Spinal cord (tissue), 10 donors: Measurements from ENCODE around the gene URB1. TPM values are rescaled to one million over a fixed set of nuclear protein-coding genes. Genes with fewer than 3 reads are reported as not detected.
"Not testable (repeated sequence)": the region's sequence is repeated elsewhere in the genome, so short reads cannot be mapped to it uniquely, and the experiment has no call there.

Experiments used
- DNase-seq, 6 donors: peaks; one replicate each; pipeline versions ENCODE4 v3.0.0 to v3.0.0-alpha.2; 2013 to 2015; ENCODE audit warnings: low spot score in 6 of 6, low read depth in 4 of 6
- H3K27ac ChIP-seq: one replicate; pipeline ENCODE4 v1.5.1; 2013; ENCODE audit warnings: low read depth, low read length, control low read depth
- H3K27me3 ChIP-seq: one replicate; pipeline ENCODE4 v1.6.1; 2013; ENCODE audit warnings: low read length; ENCODE audit not compliant: control insufficient read depth, insufficient read depth
- H3K36me3 ChIP-seq: one replicate; pipeline ENCODE4 v1.6.1; 2013; ENCODE audit warnings: low read length; ENCODE audit not compliant: control insufficient read depth, insufficient read depth
- H3K4me1 ChIP-seq: one replicate; pipeline ENCODE4 v1.6.1; 2013; ENCODE audit warnings: low read length; ENCODE audit not compliant: control insufficient read depth, insufficient read depth
- H3K4me3 ChIP-seq: one replicate; pipeline ENCODE4 v1.5.1; 2013; ENCODE audit warnings: low read depth, low read length, control low read depth
- H3K9me3 ChIP-seq: one replicate; pipeline ENCODE4 v1.6.1; 2013; ENCODE audit warnings: low read length; ENCODE audit not compliant: control insufficient read depth, insufficient read depth
- WGBS: methylation state at CpG from one replicate; pipeline ENCODE4 v1.1.5; 2013; ENCODE audit warnings: missing lambda C conversion rate; ENCODE audit not compliant: insufficient coverage; 5-methylcytosine and 5-hydroxymethylcytosine counted together
- polyA plus RNA-seq, 2 donors: library from polyadenylated mRNA; unstranded; fragments of 120-200 nt; gene quantifications; one replicate each; pipeline ENCODE4 v1.2.1, GENCODE V29; 2013; ENCODE audit not compliant: insufficient read length in 2 of 2
- total RNA-seq, 2 donors: library from RNA; depleted of rRNA in 1 of 2; stranded (reverse); fragments of 120-200 nt in 1 of 2; fragments of >200 nt in 1 of 2; gene quantifications; one replicate each; pipeline versions ENCODE4 v1.2.3 to v1.2.4, GENCODE V29; 2013 to 2014
- donor health status: healthy.

The URB1 gene
- total and polyA plus RNA-seq, 4 donors: 15.9 to 18.3 (median 17.1) TPM

- H3K9me3 ChIP-seq: no peaks in the 10 kb centered on the region
- 90% methylated on average over 9 of the region's 9 CpGs for WGBS
- no peak overlapping the region for H3K27ac ChIP-seq
- H3K4me1 ChIP-seq: peaks cover 13% of the 10 kb centered on the region
- no peaks in the 10 kb centered on the region for H3K27me3 ChIP-seq
- H3K4me3 ChIP-seq: no peak overlapping the region
- peaks cover 79% of the 10 kb centered on the region for H3K36me3 ChIP-seq
- no peak for DNase-seq
These were observed 75.1 kb downstream of the URB1 start for GRCh38 chr21:32317726-32318125.

- Histone ChIP-seq H3K27me3 (no peaks in the 10 kb centered on the region), H3K36me3 (peaks cover 76% of the 10 kb centered on the region), H3K4me1 (peaks cover 20% of the 10 kb centered on the region), H3K27ac (no peak overlapping the region), H3K4me3 (no peak overlapping the region), H3K9me3 (no peaks in the 10 kb centered on the region)
- DNase-seq: no peak
- 95% methylated on average over 19 of the region's 22 CpGs for WGBS
These were observed 76.2 kb downstream of the URB1 start for GRCh38 chr21:32316361-32317215.

DNA sequence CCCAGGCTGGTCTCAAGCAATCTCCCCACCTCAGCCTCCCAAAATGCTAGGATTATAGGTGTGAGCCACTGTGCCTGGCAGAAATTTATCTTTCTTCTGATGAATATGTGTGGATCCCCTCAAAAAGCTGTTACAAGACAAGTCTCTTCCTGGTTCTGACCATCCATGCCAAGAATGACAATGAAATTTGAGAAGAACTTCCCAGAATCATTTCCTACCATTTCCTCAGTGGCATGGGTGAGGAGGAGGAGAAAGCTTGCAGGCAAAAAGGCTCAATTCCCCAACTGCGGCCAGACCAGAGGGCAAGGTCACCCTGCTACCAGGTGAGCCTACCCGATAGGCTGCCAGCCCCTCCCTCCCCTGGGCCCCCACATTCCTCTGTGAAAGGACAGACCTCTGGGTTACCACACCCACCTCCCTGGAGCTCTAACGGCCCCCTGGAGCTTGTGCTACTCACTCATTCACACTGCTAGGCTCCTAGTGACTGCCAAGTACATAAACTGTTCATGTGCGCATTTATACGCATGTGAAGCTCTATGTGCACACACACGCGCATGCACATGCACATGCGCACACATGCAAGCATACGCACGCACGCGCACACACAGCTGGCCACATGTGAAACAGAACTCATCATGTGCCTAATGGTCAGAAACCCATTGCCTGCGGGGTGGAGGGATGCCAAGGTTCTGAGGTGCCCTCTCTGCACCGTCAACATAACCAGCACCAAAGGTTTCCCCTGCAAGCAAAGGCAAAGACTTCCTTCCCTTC, 77.1 kb downstream of the URB1 start:
- Histone ChIP-seq H3K36me3 (peaks cover 73% of the 10 kb centered on the region), H3K27me3 (no peaks in the 10 kb centered on the region), H3K4me3 (no peak overlapping the region), H3K27ac (no peak overlapping the region), H3K4me1 (peaks cover 18% of the 10 kb centered on the region), H3K9me3 (no peaks in the 10 kb centered on the region)
- DNase-seq: no peak
- WGBS: 98% methylated on average over 14 of the region's 14 CpGs

DNA sequence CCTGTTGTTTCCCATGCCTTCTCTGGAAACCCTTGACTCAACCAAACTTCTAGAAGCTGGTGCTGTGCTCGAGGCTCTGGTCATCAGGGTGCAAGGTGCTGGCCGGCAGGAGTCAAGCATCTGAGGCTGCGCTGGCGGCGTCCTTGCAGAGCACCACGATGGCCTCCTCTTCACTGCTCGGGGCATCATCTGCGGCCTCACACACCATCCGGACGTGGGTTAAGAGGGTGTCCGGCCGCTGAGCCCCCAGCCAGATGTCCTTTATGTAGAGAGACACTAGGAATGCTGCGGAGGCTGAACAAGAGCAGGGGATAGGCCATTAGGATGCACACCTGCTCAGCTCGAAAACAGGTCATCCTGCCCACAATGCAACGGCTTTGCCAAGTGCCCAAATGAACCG, 78.0 kb downstream of the URB1 start:
- Histone ChIP-seq H3K36me3 (peaks cover 73% of the 10 kb centered on the region), H3K27me3 (no peaks in the 10 kb centered on the region), H3K4me3 (no peak overlapping the region), H3K4me1 (peaks cover 10% of the 10 kb centered on the region), H3K9me3 (no peaks in the 10 kb centered on the region), H3K27ac (no peak overlapping the region)
- WGBS: 93% methylated on average over 12 of the region's 16 CpGs
- DNase-seq: no peak

GRCh38 chr21:32312976-32313375, 79.8 kb downstream of the URB1 start:
- DNase-seq: no peak
- Histone ChIP-seq H3K9me3 (no peaks in the 10 kb centered on the region), H3K4me1 (peaks cover 10% of the 10 kb centered on the region), H3K27me3 (no peaks in the 10 kb centered on the region), H3K36me3 (peaks cover 68% of the 10 kb centered on the region), H3K4me3 (no peak overlapping the region), H3K27ac (no peak overlapping the region)
- 92% methylated on average over 5 of the region's 6 CpGs for WGBS

DNA sequence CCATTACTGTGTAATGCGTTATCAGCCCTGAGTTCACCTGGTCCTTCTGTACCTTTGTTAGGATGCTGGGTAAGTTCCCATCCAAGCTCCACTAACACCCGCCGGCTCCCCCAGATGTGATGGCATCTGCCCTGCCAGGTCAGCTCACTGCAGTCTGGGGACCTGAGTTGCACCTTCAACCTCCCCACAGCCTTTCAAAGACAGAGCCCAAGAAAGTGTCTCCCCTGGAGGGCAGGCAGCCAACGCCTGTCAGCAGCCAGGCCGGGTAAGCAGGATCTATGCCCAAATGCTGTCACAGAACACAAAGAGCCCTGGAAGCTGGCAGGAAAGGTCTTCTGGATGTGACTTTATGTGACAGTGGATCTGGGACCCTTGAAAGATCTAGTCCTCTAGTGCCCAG, 80.5 kb downstream of the URB1 start:
- Histone ChIP-seq H3K4me1 (peaks cover 10% of the 10 kb centered on the region), H3K27me3 (no peaks in the 10 kb centered on the region), H3K36me3 (peaks cover 62% of the 10 kb centered on the region), H3K9me3 (no peaks in the 10 kb centered on the region), H3K4me3 (no peak overlapping the region), H3K27ac (no peak overlapping the region)
- 90% methylated on average over 4 of the region's 5 CpGs for WGBS
- peak in 2 of 6 donors; percentile 18 to 74 for DNase-seq

GRCh38 chr21:32311621-32312020, 81.2 kb downstream of the URB1 start:
- no peak for DNase-seq
- Histone ChIP-seq H3K27ac (no peak overlapping the region), H3K9me3 (no peaks in the 10 kb centered on the region), H3K4me1 (peaks cover 11% of the 10 kb centered on the region), H3K27me3 (no peaks in the 10 kb centered on the region), H3K36me3 (peaks cover 55% of the 10 kb centered on the region), H3K4me3 (no peak overlapping the region)
- 88% methylated on average over 9 of the region's 9 CpGs for WGBS

DNA sequence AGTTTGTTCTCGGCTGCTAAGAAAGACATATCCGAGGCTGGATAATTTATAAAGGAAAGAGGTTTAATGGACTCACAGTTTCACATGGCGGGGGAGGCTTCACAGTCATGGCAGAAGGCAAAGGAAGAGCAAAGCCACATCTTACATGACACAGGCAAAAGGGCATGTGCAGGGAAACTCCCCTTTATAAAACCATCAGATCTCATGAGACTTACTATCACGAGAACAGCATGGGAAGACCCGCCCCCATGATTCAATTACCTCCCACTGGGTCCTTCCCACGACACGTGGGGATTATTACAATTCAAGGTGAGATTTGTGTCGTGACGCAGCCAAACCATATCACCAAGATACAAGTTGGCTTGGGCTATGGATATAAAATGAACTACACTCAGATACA, 81.8 kb downstream of the URB1 start:
- not testable (repeated sequence) for H3K9me3 ChIP-seq, H3K4me3 ChIP-seq, H3K27me3 ChIP-seq, DNase-seq, H3K27ac ChIP-seq
- peaks cover 48% of the 10 kb centered on the region for H3K36me3 ChIP-seq
- peaks cover 17% of the 10 kb centered on the region for H3K4me1 ChIP-seq
- WGBS: no CpG with 5 or more reads among the region's 9 CpGs

DNA sequence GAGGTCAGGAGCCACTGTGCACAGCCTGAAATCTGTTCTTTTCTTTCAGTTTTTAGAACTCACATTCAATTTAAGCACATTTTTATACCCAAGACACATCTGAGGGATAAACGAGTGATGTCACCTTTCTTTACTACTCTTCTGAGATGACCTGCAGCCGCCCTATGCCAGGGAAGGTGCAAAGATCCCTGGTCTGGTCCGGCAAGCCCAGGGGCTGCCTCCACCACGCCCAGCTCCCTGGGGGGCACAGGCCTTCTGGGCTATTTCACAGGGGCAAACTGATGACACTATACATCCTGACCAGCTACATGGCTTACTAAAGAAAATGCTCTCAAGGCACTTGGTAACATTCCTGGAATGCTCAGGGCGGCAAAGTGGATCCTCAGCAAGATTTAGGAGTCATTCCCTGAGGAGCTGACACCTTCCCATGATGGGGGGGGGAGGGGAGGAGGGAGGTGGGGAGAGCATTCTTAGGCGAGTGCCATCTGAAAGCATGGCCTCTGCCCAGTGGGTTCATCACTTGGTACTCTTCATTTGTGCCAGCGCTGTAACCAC, 82.8 kb downstream of the URB1 start:
- no peak overlapping the region for H3K4me3 ChIP-seq
- no peak for DNase-seq
- peaks cover 38% of the 10 kb centered on the region for H3K36me3 ChIP-seq
- no peak overlapping the region for H3K27ac ChIP-seq
- no peaks in the 10 kb centered on the region for H3K27me3 ChIP-seq
- no peaks in the 10 kb centered on the region for H3K9me3 ChIP-seq
- WGBS: 88% methylated on average over 6 of the region's 7 CpGs
- H3K4me1 ChIP-seq: peaks cover 22% of the 10 kb centered on the region
